Measurements from ENCODE around the gene DNAAF8.

DNA sequence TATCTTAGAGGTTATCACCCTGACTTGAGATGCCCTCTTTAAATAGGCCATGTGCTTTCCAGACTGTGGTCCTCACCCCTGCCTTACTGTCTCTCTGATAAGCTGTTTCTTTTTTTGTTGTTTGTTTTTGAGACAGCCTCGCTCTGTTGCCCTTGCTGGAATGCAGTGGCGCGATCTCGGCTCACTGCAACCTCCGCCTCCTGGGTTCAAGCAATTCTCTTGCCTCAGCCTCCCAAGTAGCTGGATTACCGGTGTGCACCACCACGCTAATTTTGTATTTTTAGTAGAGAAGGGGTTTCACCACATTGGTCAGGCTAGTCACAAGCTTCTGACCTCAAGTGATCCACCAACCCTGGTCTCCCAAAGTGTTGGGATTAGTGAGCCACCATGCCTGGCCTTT is 54.6 kb downstream of the DNAAF8 start:
- TF ChIP-seq CTCF (IDR thresholded peaks at IDR 0.05) = no peak
- no peak for TF ChIP-seq EP300 (IDR thresholded peaks at IDR 0.05)

Data from tibial nerve (tissue), 4 donors.